ENCODE measurements around the gene PSMD9.

The PSMD9 gene

DNA sequence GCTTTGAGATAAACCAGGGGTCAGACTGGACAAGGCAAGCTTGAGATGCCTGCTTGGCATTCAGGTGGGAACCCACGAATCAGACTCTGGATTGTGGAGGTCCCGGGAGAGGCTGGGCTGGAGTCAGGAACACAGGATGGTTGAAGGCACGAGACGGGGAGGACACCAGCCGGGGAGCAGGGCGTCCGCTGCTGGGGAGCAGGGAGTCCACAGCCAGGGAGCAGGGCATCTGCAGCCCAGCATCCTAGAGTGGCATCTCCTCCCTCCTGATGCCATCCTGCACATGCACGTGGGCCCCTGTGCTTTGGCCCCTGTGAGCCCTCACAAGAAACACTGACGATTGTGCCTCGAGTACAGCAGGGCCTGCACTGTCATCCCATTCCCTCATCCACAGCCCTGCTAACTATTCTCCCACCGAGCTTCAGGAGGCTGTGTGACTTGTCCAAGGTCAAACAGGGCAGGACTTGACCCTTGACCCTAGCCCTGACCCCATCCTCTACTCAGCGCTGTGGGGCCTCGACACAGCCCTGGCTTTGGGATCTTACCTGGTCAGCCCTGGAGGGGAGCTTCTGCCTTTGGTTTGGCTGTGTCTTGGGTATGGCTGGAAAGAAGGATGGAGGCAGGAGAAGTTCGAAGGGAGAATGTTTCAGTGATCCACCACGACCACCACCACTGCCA is 74.9 kb downstream of the PSMD9 start:
- H3K27me3 ChIP-seq (replicated peaks; ENCODE audit: control insufficient read depth, insufficient read depth, low read length) = no peaks in the 10 kb centered on the region
- H3K4me3 ChIP-seq (replicated peaks; ENCODE audit: low read depth, low read length) = no peak overlapping the region
- TF ChIP-seq, protein P1, sequence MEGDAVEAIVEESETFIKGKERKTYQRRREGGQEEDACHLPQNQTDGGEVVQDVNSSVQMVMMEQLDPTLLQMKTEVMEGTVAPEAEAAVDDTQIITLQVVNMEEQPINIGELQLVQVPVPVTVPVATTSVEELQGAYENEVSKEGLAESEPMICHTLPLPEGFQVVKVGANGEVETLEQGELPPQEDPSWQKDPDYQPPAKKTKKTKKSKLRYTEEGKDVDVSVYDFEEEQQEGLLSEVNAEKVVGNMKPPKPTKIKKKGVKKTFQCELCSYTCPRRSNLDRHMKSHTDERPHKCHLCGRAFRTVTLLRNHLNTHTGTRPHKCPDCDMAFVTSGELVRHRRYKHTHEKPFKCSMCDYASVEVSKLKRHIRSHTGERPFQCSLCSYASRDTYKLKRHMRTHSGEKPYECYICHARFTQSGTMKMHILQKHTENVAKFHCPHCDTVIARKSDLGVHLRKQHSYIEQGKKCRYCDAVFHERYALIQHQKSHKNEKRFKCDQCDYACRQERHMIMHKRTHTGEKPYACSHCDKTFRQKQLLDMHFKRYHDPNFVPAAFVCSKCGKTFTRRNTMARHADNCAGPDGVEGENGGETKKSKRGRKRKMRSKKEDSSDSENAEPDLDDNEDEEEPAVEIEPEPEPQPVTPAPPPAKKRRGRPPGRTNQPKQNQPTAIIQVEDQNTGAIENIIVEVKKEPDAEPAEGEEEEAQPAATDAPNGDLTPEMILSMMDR (IDR thresholded peaks at IDR 0.05; ENCODE audit: insufficient read depth, low read length, poor library complexity, severe bottlenecking) = no peak
- H3K36me3 ChIP-seq (ENCODE audit: control insufficient read depth, insufficient read depth, low read length) = no peaks in the 10 kb centered on the region
- no peak for DNase-seq (ENCODE audit: extremely low read depth, insufficient read length)

DNA sequence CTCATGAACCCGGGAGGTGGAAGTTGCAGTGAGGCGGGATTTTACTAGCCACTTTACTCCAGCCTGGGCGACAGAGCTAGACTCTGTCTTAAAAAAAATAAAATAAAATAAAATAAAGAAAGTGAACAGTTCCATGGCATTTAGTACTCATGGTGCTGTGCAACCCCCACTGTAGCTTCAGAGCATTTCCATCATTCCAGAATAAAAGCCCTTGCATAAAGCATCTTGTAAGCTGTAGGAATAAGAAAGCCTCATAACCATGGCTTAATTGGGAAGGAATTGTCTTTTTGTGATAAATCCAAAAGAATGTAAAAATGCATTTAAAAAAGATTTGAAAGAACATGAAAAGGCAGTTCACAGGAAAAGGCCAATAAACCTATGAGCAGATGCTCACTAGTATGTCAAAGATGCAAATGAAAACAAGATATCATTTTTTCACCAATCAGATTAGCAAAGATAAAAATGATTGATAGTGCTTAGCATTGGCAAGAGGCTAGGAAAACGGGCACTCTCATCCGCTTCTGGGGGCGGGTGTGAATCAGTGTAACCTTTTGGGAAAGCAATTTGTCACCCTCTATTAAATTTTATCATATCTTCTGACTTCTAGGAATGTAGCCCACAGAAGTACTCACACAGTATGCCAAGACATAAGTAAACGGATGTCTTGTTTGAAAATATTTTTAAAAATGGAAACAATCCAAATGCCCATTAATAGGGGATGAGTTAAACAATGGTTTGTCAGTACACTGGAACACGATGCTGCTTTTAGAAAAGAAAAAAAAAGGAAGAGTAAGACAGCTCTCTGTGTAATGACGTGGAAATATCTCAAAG is 76.4 kb downstream of the PSMD9 start:
- Histone ChIP-seq H3K27me3 (replicated peaks; ENCODE audit: control insufficient read depth, insufficient read depth, low read length) (no peaks in the 10 kb centered on the region), H3K4me3 (replicated peaks; ENCODE audit: low read depth, low read length) (no peak overlapping the region), H3K36me3 (ENCODE audit: control insufficient read depth, insufficient read depth, low read length) (no peaks in the 10 kb centered on the region)
- no peak for DNase-seq (ENCODE audit: extremely low read depth, insufficient read length)
- TF ChIP-seq, protein P1 (IDR thresholded peaks at IDR 0.05; ENCODE audit: insufficient read depth, low read length, poor library complexity, severe bottlenecking) = no peak

DNA sequence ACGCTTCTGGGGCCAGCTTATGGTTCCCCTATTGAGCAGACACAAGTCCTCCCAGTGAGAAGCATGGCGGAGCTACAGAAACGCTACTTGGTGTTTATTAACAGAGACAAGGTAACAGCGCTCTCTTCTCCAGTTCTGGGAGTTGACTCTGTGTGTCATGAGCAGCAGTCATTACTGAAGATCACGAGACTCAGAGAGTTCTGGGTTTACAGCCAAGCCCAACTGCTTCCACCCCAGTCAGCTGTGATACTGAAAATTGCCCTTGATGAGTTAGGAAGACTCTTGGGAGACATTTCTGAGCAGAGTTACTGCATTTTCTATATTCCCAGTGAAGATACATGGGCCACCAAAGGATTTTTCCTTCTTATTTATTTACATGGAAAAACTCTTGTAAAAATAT is 78.4 kb downstream of the PSMD9 start:
- no peak overlapping the region for H3K4me3 ChIP-seq (replicated peaks; ENCODE audit: low read depth, low read length)
- no peaks in the 10 kb centered on the region; the same call in 1 of the 2 replicates for H3K36me3 ChIP-seq (ENCODE audit: control insufficient read depth, insufficient read depth, low read length)
- DNase-seq (ENCODE audit: extremely low read depth, insufficient read length) = no peak
- no peaks in the 10 kb centered on the region for H3K27me3 ChIP-seq (replicated peaks; ENCODE audit: control insufficient read depth, insufficient read depth, low read length)
- TF ChIP-seq, protein P1 (IDR thresholded peaks at IDR 0.05; ENCODE audit: insufficient read depth, low read length, poor library complexity, severe bottlenecking) = no peak

All from GM06990 (cell line).